ENCODE measurements around the gene GRK1. TPM values are rescaled to one million over a fixed set of nuclear protein-coding genes. Genes with fewer than 3 reads are reported as not detected.

GRK1 gene
- total RNA-seq, 4 donors from 2014 or later, result 0.07 to 0.12 TPM; not detected in 2

DNA sequence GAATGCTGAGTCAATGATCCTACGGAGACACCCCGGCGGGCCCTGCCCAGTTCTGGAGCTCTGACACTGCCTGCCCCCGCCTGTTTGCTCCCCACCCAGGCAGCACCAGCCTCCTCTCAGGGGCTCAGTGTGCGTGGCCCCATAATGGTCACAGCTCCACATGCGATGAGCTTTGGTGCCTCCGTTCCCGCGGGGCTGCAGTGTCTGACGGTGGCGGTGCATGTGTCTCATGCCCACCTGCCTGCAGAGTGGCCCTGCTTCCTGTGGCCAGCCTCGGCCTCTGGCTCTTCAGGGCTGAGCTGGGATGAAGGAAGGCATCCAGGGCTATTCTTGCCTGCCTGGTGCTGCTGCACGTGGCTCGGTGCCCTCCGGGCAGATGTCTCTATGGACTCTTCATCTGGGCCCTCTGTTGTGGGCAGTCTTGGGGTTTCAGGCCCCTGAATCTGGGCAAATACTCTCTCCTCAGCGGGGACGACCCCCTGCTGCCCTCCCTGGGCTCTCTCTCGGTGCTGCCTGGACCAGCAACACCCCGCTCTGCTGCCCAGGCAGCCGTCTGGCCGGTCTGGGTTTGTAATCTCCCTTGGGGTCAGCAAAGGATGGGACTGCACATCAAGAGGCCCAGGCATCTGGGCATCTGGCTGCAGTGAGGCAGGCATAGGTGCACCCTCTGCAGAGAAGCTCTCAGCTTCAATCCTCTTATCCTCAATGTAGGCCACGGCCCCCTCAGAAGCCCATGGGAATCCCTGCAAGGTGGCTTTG, 72.7 kb downstream of the GRK1 start:
- no peaks in the 10 kb centered on the region for H3K4me1 ChIP-seq
- TF ChIP-seq CTCF (IDR thresholded peaks at IDR 0.05) (no peak), POLR2A (IDR thresholded peaks at IDR 0.05) (no peak)
- DNase-seq, result no peak
- no peaks in the 10 kb centered on the region for H3K27me3 ChIP-seq
- intact Hi-C loops (cut with DNase I; ENCODE audit: low total_unique reads), result no loop called here
- H3K9me3 ChIP-seq, result no peaks in the 10 kb centered on the region
- H3K4me3 ChIP-seq, result no peak overlapping the region
- H3K36me3 ChIP-seq, result no peaks in the 10 kb centered on the region
- H3K27ac ChIP-seq, result no peak overlapping the region

- Histone ChIP-seq H3K4me1 (no peaks in the 10 kb centered on the region), H3K4me3 (no peak overlapping the region), H3K9me3 (no peaks in the 10 kb centered on the region), H3K36me3 (no peaks in the 10 kb centered on the region), H3K27me3 (no peaks in the 10 kb centered on the region), H3K27ac (no peak overlapping the region)
- TF ChIP-seq CTCF (IDR thresholded peaks at IDR 0.05), result no peak
- no peak for TF ChIP-seq POLR2A (IDR thresholded peaks at IDR 0.05)
- intact Hi-C loops (cut with DNase I; ENCODE audit: low total_unique reads), result no loop called here
- DNase-seq, result no peak
Observed at GRCh38 chr13:113740286-113740556, 73.2 kb downstream of the GRK1 start.

DNA sequence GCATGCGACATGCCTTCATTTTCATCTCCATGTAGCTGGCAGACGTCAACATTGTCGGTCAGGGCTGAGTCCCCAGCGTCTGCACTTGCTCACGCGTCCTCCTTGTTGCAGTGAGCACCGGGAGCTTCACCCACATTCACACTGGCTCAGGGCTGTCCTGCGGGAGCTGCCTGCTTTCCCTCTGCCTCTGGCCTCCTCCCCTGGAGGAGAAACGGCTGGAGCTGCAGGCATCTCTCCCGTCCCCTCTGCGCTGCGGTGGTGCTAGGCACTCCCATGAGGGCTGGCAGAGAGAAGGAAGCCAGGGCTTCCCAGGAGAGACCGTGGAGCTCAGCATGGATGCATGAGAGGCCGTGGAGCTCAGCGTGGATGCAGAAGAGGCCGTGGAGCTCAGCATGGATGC, 73.6 kb downstream of the GRK1 start:
- TF ChIP-seq POLR2A (IDR thresholded peaks at IDR 0.05) (no peak), CTCF (IDR thresholded peaks at IDR 0.05) (no peak)
- no peak for DNase-seq
- no peaks in the 10 kb centered on the region for H3K4me1 ChIP-seq

DNA sequence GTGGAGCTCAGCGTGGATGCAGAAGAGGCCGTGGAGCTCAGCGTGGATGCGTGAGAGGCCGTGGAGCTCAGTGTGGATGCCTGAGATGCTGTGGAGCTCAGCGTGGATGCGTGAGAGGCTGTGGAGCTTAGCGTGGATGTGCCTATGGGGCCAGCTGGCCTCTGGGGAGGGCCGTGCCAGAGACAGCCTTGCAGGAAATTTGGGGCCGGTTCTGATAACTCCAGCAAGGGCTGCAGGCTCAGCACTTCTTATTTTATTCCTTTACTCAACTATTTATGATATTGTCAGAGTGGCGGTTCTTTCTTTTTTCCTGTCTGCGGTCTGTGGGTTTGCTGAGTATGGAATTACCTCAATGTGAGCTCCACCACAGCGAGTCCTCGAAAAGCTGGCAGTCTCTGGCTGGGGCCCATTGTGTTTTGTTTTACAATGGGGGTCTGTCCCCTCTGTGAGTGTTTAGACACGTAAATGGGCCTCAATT, 74.2 kb downstream of the GRK1 start:
- intact Hi-C loops (cut with DNase I; ENCODE audit: low total_unique reads), result no loop called here
- H3K9me3 ChIP-seq, result no peaks in the 10 kb centered on the region
- no peak for TF ChIP-seq POLR2A (IDR thresholded peaks at IDR 0.05)
- H3K27ac ChIP-seq, result no peak overlapping the region
- no peak overlapping the region for H3K4me3 ChIP-seq
- DNase-seq, result no peak
- H3K4me1 ChIP-seq, result no peaks in the 10 kb centered on the region
- no peaks in the 10 kb centered on the region for H3K27me3 ChIP-seq
- no peaks in the 10 kb centered on the region for H3K36me3 ChIP-seq

More for the DNA sequence above, 73.6 kb downstream of the GRK1 start:
- H3K27me3 ChIP-seq, result no peaks in the 10 kb centered on the region
- no peak overlapping the region for H3K4me3 ChIP-seq
- H3K9me3 ChIP-seq, result no peaks in the 10 kb centered on the region
- H3K27ac ChIP-seq, result no peak overlapping the region
- intact Hi-C loops (cut with DNase I; ENCODE audit: low total_unique reads), result no loop called here
- H3K36me3 ChIP-seq, result no peaks in the 10 kb centered on the region

- Histone ChIP-seq H3K4me1 (no peaks in the 10 kb centered on the region), H3K27me3 (no peaks in the 10 kb centered on the region), H3K9me3 (no peaks in the 10 kb centered on the region), H3K4me3 (no peak overlapping the region), H3K36me3 (no peaks in the 10 kb centered on the region), H3K27ac (no peak overlapping the region)
- no peak for DNase-seq
- intact Hi-C loops (cut with DNase I; ENCODE audit: low total_unique reads), result no loop called here
- TF ChIP-seq CTCF (IDR thresholded peaks at IDR 0.05) (no peak), POLR2A (IDR thresholded peaks at IDR 0.05) (no peak)
Observed at GRCh38 chr13:113742000-113742441, 75.0 kb downstream of the GRK1 start.

Measured in uterus (tissue), 4 donors.